Brain pericyte (primary cell): ENCODE data around the gene ARIH1.
"Not testable (repeated sequence)": the region's sequence is repeated elsewhere in the genome, so short reads cannot be mapped to it uniquely, and the experiment has no call there.

ENCODE experiments used
- DNase-seq: peaks from one replicate; pipeline ENCODE4 v3.0.0-alpha.2; 2012; ENCODE audit warnings: low read depth, low spot score

ARIH1 gene, protein sequence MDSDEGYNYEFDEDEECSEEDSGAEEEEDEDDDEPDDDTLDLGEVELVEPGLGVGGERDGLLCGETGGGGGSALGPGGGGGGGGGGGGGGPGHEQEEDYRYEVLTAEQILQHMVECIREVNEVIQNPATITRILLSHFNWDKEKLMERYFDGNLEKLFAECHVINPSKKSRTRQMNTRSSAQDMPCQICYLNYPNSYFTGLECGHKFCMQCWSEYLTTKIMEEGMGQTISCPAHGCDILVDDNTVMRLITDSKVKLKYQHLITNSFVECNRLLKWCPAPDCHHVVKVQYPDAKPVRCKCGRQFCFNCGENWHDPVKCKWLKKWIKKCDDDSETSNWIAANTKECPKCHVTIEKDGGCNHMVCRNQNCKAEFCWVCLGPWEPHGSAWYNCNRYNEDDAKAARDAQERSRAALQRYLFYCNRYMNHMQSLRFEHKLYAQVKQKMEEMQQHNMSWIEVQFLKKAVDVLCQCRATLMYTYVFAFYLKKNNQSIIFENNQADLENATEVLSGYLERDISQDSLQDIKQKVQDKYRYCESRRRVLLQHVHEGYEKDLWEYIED

DNA sequence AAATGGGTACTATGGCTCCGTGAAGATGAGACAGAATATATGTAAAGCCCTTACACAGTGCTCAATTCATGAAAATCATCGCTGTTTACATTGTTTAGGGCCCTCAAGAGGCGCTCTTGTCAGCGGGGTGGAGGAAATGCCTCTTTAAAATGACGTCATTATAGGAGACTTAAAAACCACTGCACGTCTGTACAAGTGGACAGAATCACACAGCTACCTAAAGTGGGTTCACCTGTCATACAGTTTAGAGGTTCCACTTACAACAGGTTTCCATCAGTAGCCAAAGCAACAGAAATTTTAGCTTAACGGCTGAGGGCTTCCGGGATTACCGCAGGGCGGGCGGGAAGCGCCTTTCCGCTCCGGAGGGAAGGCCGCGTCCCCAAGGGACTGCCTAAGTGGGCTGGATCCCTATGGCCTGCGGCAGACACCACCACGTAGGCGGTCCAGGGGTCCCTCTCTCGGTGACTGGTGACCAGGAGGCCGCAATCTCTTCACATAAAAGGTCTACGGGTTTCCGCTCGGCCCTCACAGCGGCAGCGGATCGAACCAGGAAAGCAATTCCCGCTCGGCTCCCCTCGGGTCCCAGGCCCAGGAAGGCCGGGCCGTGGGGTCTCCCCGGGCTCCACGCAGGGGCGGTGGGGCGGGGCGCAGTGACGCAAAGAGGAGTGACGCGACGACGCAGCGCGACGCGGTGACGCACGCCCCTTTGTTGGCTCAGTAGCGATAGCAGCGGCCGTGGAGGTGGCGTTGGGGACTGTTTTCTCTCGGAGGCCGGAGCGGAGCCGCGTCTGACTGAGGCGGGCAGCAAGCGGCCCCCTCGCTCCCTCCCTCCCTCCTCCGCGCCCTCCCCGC lies at the start of gene ARIH1:
ARIH1 (plus strand) TSS at position 717 of the 852 bp plus-strand sequence. CDS start 310 bp downstream, outside the sequence.
- peak; percentile 90 for DNase-seq

DNA sequence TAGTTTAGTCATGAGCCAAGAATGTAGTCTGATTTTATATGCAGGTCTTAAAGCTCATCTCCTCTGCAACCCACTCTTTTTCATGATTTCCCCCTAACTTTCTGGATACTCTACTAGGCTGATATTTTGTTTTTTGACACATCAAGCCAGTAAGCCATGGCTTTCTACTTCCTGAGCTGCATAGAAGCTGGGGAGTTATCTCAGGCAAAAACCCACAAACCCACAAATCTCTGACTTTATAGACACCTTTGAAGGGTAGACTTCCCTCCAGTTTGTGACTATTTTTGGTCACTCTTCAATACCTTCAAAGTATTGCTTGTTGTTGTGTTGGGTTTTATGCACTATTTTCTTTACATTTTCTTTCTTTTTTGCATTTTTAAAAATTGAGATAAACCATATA lies 47.4 kb upstream of the ARIH1 start:
- no peak for DNase-seq

DNA sequence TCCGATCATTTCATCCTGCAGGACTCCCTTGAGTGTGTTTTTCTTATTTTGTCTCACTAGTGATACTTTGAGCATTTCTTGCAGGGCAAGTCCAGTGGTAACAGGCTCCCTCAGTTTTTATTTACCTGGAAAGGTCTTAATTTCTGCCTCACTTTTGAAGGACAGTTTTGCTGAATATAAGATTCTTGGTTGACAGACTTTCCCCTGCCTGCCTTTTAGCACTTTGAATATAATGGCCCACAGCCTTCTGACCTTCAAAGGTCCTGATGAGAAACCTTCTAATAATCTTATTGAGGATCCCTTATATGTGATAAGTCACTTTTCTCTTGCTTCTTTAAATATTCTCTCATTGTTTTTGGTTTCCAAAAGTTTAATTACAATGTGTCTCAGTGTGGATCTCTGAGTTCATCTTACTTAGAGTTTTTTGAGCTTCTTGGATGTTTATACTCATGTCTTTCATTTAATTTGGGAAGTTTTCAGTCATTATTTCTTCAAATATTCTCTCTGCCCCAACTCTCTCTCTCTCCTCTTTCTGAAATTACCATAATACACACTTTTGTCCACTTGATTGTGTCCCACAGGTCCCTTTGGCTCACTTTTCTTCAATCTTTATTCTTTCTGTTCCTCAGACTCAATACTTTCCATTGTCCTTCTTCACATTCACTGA lies 36.3 kb upstream of the ARIH1 start:
- no peak for DNase-seq

DNA sequence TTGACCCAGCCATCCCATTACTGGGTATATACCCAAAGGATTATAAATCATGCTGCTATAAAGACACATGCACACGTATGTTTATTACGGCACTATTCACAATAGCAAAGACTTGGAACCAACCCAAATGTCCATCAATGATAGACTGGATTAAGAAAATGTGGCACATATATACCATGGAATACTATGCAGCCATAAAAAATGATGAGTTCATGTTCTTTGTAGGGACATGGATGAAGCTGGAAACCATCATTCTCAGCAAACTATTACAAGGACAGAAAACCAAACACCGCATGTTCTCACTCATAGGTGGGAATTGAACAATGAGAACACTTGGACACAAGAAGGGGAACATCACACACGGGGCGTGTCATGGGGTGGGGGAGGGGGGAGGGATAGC lies 31.3 kb upstream of the ARIH1 start:
- DNase-seq = not testable (repeated sequence)

DNA sequence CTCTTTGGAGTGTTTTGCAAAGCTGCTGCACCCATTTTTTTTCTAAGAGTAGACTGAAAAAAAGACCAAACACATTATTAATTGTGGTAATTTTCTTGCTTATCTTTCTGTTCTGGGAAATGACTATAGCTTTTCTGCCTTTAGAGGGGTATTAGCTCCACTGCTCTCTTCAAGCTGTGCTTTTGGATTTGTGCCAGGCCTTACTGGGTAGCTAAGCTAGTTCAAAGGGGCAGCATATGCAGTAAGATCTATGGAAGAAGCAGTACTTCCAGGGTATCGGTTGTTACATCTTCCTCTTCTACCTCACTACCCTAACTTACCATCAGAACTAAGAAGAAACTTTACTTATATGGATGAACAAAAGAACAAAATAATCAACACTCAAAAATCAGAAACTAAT lies 28.7 kb upstream of the ARIH1 start:
- DNase-seq = no peak

DNA sequence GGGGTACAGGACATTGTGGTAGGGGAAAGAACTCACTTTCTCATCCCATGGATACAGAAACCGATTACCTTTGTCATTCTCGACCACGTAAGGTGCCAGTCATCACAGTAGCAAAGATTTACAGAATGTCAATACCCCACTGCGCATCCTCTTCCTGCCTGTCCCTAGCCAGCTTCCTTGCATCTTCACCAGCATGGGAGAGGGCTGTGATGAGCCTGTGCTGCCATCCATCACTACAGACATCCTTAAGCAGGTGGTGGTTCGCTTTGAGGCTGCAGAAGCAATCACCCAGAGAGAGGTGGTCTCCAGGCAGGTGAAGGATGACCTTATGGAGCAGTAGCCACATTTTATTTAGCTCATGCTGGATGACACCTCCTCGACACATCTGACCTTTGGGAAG lies 23.3 kb upstream of the ARIH1 start:
- no peak for DNase-seq

DNA sequence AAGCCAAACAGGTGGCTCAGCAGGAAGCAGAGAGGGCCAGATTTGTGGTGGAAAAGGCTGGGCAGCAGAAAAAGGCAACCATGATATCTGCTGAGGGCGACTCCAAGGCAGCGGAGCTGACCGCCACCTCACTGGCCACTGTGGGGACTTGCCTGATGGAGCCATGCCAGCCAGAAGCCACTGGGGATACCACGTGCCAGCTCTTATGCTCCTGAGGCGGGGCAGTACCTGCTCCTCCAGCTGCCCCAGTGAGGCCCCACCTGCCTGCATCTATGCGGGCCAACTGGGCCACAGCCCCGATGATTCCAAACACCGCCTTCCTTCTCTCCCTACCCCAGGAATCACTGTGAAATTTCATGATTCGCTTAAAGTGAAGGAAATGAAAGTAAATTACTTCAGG lies 22.9 kb upstream of the ARIH1 start:
- DNase-seq = no peak

DNA sequence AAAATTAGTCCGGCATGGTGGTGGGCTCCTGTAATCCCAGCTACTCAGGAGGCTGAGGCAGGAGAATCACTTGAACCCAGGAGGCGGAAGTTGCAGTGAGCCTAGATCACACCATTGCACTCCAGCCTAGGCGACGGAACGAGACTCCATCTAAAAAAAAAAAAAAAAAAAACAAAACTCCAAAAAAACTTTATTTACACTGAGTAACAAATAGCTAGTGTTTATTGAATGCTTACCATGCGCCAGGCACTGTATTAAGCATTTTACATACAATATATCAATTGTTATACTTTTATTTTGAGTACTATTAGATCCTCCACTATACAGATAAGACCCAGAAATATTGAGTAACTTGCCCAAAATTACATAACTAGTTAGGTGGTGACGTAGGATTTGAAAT lies 17.4 kb upstream of the ARIH1 start:
- DNase-seq = no peak

DNA sequence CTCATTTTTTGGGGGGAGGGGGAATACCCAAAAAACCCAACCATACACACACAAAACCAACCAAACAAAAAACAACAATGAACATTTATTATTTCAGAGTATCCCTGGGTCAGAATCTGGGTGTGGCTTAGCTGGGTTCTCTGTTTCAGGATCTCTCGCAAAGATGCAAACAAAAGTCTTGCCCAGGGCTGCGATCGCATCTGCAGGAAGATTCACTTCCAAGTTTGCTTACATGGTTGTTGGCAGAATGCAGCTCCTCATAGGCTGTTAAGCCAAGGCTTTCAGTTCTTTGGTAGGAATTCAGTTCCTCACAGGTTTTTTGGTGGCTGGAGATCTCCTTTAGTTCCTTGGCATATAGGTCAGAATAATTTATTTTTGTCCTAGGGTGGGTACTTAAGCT lies 13.7 kb upstream of the ARIH1 start:
- no peak for DNase-seq

DNA sequence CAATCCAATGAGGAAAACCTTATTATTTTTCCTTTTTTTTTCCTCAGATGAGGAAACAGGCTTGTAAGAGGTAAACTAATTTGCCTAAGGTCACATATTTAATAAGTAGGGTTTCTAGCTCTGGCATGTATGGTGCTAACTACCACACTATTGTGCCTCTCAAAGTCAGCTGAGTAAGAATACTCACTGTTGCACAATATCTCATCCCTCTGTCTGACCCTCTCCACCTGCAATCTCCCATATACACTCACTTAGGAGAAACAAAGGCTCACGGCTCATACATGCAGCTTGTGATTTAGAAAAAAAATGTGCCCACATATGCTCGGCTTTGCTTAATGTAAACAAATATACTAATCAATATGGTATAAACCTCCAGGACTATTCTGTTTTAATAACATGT lies 10.4 kb upstream of the ARIH1 start:
- no peak for DNase-seq

DNA sequence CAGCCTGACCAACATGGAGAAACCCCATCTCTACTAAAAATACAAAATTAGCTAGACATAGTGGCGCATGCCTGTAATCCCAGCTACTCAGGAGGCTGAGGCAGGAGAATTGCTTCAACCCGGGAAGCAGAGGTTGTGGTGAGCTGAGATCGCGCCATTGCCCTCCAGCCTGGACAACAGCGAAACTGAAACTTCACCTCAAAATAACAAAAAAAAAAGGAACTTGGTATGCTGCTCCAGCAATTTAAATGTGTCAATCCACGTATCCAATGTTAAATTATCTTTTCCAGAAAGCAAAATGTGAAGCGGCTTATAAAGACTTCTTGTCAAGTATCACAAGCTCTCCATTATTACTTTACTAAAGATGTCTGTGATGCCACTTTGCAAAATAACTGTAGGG lies 9.9 kb upstream of the ARIH1 start:
- DNase-seq = no peak

DNA sequence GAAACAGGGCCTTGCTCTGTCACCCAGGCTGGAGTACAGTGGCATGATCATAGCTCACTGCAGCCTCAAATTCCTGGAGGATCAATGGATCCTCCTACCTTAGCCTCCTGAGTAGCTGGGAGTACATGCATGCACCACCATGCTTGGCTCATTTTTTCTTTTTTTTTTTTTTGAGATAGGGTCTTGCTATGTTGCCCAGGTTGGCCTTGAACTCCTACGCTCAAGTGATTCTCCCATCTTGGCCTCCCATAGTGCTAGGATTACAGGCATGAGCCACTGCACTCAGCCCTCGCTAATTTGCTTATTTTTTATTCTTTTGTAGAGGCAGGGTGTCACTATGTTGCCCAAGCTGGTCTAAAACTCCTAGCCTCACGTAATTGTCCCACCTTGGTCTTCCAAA lies 6.0 kb upstream of the ARIH1 start:
- DNase-seq = no peak

DNA sequence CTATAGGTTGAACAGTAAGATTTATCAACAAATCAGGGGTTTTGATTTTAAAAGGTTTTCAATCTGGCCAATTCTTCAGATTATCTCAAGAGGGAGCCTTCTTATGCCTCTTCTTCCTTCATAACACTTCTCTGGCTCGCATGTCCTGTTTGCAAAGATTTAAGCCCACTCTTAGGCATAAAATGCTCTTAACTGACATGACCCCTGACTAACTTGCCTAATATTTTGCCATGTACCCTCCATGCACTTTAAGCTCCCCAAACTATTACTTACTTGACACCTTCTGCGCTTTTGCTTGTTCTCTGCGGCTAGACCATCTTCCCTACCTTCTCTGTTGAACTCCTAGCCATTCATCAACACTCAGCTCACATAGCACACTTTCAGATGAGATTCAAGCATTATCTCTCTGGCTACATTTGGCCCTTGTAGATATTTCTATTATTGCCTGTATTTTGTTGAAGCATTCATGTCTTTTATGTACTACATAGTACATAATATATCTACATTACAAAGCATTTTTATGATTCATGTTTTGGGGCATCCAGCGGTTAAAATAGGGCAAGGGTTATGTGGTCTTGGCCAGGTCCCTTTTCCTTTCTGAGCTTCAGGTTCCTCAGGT lies 1.0 kb upstream of the ARIH1 start:
- no peak for DNase-seq

DNA sequence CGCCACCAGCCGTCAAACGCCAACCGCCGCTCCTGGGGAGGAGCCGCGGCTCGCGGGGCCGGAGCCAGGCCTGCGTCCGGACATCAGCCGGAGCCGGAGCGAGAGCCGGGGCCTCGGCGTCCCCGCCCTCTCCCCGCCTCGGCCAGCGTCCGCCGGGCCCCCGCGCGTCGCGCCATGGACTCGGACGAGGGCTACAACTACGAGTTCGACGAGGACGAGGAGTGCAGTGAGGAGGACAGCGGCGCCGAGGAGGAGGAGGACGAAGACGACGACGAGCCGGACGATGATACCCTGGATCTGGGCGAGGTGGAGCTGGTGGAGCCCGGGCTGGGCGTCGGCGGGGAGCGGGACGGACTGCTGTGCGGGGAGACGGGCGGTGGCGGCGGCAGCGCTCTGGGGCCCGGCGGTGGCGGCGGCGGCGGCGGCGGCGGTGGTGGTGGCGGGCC lies 359 bp downstream of the ARIH1 start:
- no peak for DNase-seq

DNA sequence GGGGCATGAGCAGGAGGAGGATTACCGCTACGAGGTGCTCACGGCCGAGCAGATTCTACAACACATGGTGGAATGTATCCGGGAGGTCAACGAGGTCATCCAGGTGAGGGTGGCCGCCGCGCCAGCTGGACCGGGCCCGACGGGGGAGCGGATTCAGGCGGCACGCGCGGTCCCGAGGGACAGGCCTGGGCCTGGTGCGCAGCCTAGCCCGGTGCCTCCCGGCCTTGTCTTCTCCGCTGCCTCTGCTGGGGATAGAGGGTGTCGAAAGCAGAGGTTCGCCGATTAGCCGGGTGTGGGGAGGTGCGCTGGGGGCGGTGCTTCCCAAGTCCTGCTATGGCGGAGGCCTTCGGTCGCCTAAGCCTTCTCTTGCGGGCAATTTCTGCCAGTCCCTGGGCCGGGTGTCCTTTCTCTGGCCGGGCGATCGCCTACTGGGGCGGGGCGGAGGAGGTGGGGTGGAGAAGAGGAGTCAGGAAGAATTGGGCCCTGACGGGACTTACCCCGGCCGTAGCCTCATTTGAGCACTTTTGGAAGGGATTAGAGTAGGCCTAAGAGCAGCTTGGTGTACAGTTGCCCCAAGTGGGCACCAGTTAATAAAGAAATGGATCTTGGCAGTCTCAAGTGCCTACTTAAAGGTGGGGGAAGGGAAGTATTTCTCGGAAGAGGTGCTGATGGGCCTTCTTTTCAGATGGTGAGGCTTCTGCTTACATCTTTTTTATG lies 940 bp downstream of the ARIH1 start:
- DNase-seq = no peak

DNA sequence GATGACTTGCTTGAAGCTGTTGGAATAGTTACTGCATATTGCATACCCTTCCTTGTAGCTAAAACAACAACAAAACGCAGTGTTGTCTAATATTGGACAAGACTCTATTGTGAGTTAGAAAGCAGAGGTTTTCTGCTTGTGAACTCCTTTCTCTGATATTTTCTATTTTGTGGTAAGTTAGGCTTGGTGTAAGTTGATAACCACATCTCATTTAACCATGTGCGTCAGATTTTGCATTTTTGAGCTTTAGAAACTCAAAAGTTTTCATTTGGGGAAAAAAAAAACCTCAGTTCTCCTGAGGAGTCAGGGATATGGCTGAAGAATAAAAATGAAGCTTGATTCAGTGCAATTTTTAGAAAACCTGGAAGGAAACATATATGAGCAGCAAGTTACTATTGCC lies 1.5 kb downstream of the ARIH1 start:
- DNase-seq = no peak

DNA sequence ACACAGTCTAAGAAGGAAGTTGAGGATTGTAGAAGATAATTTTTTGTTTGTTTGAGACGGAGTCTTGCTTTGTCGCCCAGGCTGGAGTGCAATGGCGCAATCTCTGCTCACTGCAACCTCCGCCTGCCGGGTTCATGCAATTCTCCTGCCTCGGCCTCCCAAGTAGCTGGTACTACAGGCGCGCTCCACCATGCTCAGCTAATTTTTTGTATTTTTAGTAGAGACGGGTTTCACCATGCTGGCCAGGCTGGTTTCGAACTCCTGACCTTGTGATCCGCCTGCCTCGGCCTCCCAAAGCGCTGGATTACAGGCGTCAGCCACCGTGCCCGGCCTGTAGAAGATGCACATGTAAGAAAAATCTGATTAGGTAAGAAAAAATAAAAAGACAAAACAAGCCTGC lies 2.2 kb downstream of the ARIH1 start:
- DNase-seq = not testable (repeated sequence)

DNA sequence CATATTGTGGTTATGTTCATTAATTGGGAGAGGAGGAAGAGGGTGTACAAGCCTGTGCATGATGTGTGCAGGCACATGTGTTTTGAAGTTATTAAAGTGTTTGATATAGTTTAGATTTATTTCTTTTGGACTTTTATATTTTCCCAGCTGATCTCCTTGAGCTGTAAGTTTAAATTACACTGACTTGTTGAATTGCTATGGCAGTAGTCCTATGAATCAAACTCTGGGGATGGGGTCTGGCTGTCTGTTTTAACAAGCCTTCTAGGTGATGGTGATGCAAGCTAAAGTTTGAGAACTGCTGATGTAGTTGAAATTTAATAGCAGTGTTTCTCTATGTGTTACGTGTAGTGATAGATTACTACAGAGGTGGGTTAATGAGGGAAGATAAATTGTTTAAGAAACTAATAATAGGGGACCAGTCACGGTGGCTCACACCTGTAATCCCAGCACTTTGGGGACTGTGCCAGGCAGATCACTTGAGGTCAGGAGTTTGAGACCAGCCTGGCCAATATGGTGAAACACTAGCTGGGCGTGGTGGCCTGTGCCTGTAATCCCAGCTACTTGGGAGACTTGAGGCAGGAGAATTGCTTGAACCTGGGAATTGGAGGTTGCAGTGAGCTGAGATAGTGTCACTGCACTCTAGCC lies 7.0 kb downstream of the ARIH1 start:
- DNase-seq = no peak

DNA sequence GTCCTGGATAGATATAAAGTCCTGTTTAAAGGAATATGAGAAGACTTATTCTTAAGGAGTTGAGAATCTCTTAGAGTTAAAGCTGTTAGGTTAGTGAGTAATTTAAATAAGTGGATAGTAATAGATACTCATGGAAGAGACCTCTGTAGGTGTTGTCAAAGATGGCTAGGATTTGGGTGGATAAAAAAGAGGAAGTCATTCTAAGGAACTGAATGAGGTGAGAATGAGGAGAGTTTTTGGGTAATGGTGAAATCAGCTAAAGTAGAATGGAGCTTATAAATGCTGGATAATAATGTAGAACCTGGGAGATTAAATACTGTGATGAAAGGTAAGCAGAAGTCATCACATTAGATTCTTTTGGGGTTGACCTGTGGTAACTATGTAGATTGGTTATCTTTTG lies 8.1 kb downstream of the ARIH1 start:
- no peak for DNase-seq

DNA sequence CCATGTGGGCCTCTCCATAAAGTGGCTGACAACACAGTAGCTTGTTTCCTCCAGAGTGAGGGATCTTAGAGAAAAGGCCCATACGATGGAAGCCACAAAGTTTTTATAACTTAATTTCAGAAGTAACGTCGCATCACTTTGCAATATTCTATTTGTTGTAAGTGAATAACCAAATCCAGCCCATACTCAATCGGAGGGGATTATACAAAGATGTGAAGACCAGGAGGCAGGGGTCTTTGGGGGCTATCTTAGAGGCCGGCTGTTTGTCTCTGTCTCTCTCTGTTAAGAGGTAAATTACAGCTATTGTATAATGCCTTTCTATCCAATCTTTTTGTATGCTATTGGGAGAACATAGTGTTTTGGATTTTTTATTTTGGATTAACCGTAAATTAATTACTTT lies 9.1 kb downstream of the ARIH1 start:
- DNase-seq = no peak
